HepG2 (cell line): ENCODE data around the gene CELF2. TPM values are rescaled to one million over a fixed set of nuclear protein-coding genes. Genes with fewer than 3 reads are reported as not detected.

Source experiments
- ATAC-seq: fragments of 200-7000 bp; cut with Tn5 transposase; 3 replicates; pipeline ENCODE4 v1.9.1; 2020; ENCODE audit warnings: mild to moderate bottlenecking, moderate library complexity
- BruUV-seq: library from RNA; stranded (reverse); fragments of 400-500 nt; replicated peaks from 2 replicates; lab custom pipeline; 2021; lab: Mats Ljungman, UMichigan
- CTCF ChIA-PET: fragments of 300-600 bp; formaldehyde crosslinking; extraction: SDS; loops from one replicate; lab custom pipeline; 2021; ENCODE audit warnings: low total read pairs, inconsistent platforms, low intra/inter-chr PET ratio; lab: Yijun Ruan, JAX
- POLR2A ChIA-PET: fragments of 350-600 bp; sonication (Branson Sonifier 250); formaldehyde crosslinking; loops from one replicate; lab custom pipeline; 2020; ENCODE audit warnings: antibody characterized with exemption, inconsistent platforms; lab: Yijun Ruan, JAX
- DNase-seq: peaks from one replicate; pipeline ENCODE4 v3.0.0-alpha.2; 2015; ENCODE audit warnings: low spot score
- FAIRE-seq: peaks from 3 replicates; lab custom pipeline; 2011; peaks lifted over from hg19 to GRCh38; lab: Jason Lieb, UNC
- H2AFZ ChIP-seq: one replicate; pipeline ENCODE4 v1.6.1; 2011; ENCODE audit warnings: low read length, inconsistent platforms
- H3K27ac ChIP-seq: fragments of 300-600 bp; 3 replicates; pipeline ENCODE4 v1.8.0; 2011; ENCODE audit warnings: mixed run types, mild to moderate bottlenecking, mixed read lengths, low read length, inconsistent platforms; ENCODE audit not compliant: insufficient read depth; ENCODE audit errors: extremely low read length
- H3K27me3 ChIP-seq, 2 experiments: fragments of 200-600 bp in 1 of 2; 2 replicates in 1 of 2; 3 replicates in 1 of 2; pipeline versions ENCODE4 v1.6.0 to v1.8.0; 2011; ENCODE audit warnings: low read length in 2 of 2, mild to moderate bottlenecking in 2 of 2, moderate library complexity in 2 of 2, inconsistent platforms in 1 of 2; ENCODE audit not compliant: insufficient read depth in 2 of 2, control insufficient read depth in 1 of 2
- H3K36me3 ChIP-seq, 2 experiments: fragments of 200-600 bp in 1 of 2; replicated peaks in 1 of 2; 2 replicates in 1 of 2; 3 replicates in 1 of 2; pipeline versions ENCODE4 v1.5.1 to v1.8.0; 2011; ENCODE audit warnings: low read length in 2 of 2, inconsistent platforms in 1 of 2; ENCODE audit not compliant: insufficient read depth in 2 of 2, control insufficient read depth in 1 of 2
- H3K4me1 ChIP-seq: 2 replicates; pipeline ENCODE4 v1.5.1; 2012; ENCODE audit warnings: low read length, inconsistent platforms; ENCODE audit not compliant: insufficient read depth
- H3K4me2 ChIP-seq: 2 replicates; pipeline ENCODE4 v1.6.0; 2011; ENCODE audit warnings: low read depth, low read length, inconsistent platforms
- H3K4me3 ChIP-seq, 3 experiments: fragments of 200-600 bp in 1 of 3; sonication (generic), shearing (Covaris generic) in 1 of 3; replicated peaks in 1 of 3; 2 replicates each; pipeline ENCODE4 v1.5.1; 2011 to 2016; ENCODE audit warnings: low read length in 3 of 3, inconsistent platforms in 2 of 3, low read depth in 2 of 3, mild to moderate bottlenecking in 2 of 3, control low read depth in 1 of 3, mixed read lengths in 1 of 3; ENCODE audit not compliant: insufficient read depth in 1 of 3
- H3K79me2 ChIP-seq: one replicate; pipeline ENCODE4 v1.6.1; 2011; ENCODE audit warnings: low read length, inconsistent platforms; ENCODE audit not compliant: insufficient read depth
- H3K9ac ChIP-seq: 2 replicates; pipeline ENCODE4 v1.6.0; 2011; ENCODE audit warnings: mild to moderate bottlenecking, low read depth, low read length, inconsistent platforms; ENCODE audit not compliant: insufficient read depth
- H3K9me3 ChIP-seq: 2 replicates; pipeline ENCODE4 v1.5.1; 2012; ENCODE audit warnings: mild to moderate bottlenecking, low read length
- H4K20me1 ChIP-seq: 2 replicates; pipeline ENCODE4 v1.6.0; 2011; ENCODE audit warnings: inconsistent platforms, mild to moderate bottlenecking, low read length, moderate library complexity; ENCODE audit not compliant: insufficient read depth
- FIP1L1 ChIP-seq: fragments of 200-400 bp; formaldehyde crosslinking; IDR thresholded peaks from 2 replicates; pipeline ENCODE4 v1.6.1; 2018; ENCODE audit warnings: low read depth, mild to moderate bottlenecking, low read length, moderate library complexity, borderline replicate concordance; ENCODE audit not compliant: insufficient read depth
- GABPA ChIP-seq, 2 experiments: IDR thresholded peaks; 2 replicates each; pipeline ENCODE4 v1.6.1; 2011 to 2016; ENCODE audit warnings: low read depth in 2 of 2, low read length in 1 of 2, missing biosample characterization in 1 of 2, missing genetic modification characterization in 1 of 2
- MEIS1 ChIP-seq: sonication (generic); formaldehyde crosslinking; IDR thresholded peaks from 2 replicates; pipeline ENCODE4 v1.9.0; 2021; ENCODE audit warnings: mild to moderate bottlenecking, missing genetic modification reagents, moderate library complexity, borderline replicate concordance
- MTA3 ChIP-seq: sonication (generic); formaldehyde crosslinking; IDR thresholded peaks from 2 replicates; pipeline ENCODE4 v1.4.0; 2020; ENCODE audit warnings: missing genetic modification reagents
- NCOA5 ChIP-seq: sonication (generic); formaldehyde crosslinking; IDR thresholded peaks from 2 replicates; pipeline ENCODE4 v1.4.0; 2020; ENCODE audit warnings: missing genetic modification reagents
- ZNF136 ChIP-seq: sonication (generic); formaldehyde crosslinking; IDR thresholded peaks from 2 replicates; pipeline ENCODE4 v1.8.1; 2022; ENCODE audit warnings: low read depth, mild to moderate bottlenecking, moderate library complexity, missing genetic modification reagents
- ZNF282 ChIP-seq: fragments of 450-650 bp; IDR thresholded peaks from 2 replicates; pipeline ENCODE4 v1.6.1; 2018; ENCODE audit not compliant: partially characterized antibody
- ZNF333 ChIP-seq: sonication (generic); formaldehyde crosslinking; IDR thresholded peaks from 2 replicates; pipeline ENCODE4 v1.4.0; 2020; ENCODE audit warnings: mild to moderate bottlenecking, missing genetic modification reagents, borderline replicate concordance
- ZNF337 ChIP-seq: sonication (generic); formaldehyde crosslinking; IDR thresholded peaks from 2 replicates; pipeline ENCODE4 v1.5.1; 2020; ENCODE audit warnings: missing genetic modification reagents, low read depth, mild to moderate bottlenecking, borderline replicate concordance
- ZNF562 ChIP-seq: sonication (generic); formaldehyde crosslinking; IDR thresholded peaks from 2 replicates; pipeline ENCODE4 v1.8.0; 2022; ENCODE audit warnings: missing genetic modification reagents, borderline replicate concordance
- ZNF766 ChIP-seq: sonication (generic); formaldehyde crosslinking; IDR thresholded peaks from 2 replicates; pipeline ENCODE4 v1.5.0; 2020; ENCODE audit warnings: missing genetic modification reagents, borderline replicate concordance
- ZSCAN20 ChIP-seq: sonication (generic); formaldehyde crosslinking; IDR thresholded peaks from 2 replicates; pipeline ENCODE4 v1.4.0; 2020; ENCODE audit warnings: missing genetic modification reagents, mild to moderate bottlenecking, borderline replicate concordance
- WGBS: methylation state at CpG from one replicate; pipeline ENCODE4 v1.1.6; 2017; ENCODE audit warnings: low lambda C conversion rate; 5-methylcytosine and 5-hydroxymethylcytosine counted together
- in situ Hi-C: cut with HindIII; loops from 2 replicates; pipeline ENCODE4 v1.10.0; 2017; ENCODE audit warnings: low pct_unique_long_range_greater_than_20kb; ENCODE audit not compliant: extremely low pct_ligation_motif_present
- intact Hi-C: fragments of 100-400 bp; cut with micrococcal nuclease; formaldehyde crosslinking; loops from one replicate; pipeline ENCODE4 v1.10.0; 2022; ENCODE audit not compliant: unreplicated experiment
- polyA plus RNA-seq, 8 experiments: library from polyadenylated mRNA; depleted of rRNA in 3 of 8; stranded (reverse) in 7 of 8; unstranded in 1 of 8; fragments of >200 nt; fragmentation: Illumina TruSeq in 4 of 8; extraction: Trizol in 4 of 8; gene quantifications; 2 replicates each; pipeline versions ENCODE4 v1.2.1 to v1.2.3, GENCODE V29; 2011 to 2016; ENCODE audit warnings: low read depth in 4 of 8, missing spikeins in 1 of 8, mixed read lengths in 1 of 8; ENCODE audit not compliant: insufficient read depth in 1 of 8
- total RNA-seq, 5 experiments: library from RNA; depleted of rRNA; stranded (reverse); fragments of >200 nt; fragmentation: Illumina TruSeq; extraction: Trizol; gene quantifications; 2 replicates each; pipeline ENCODE4 v1.2.3, GENCODE V29; 2016; ENCODE audit warnings: low read depth in 1 of 5
- TF ChIP-seq, protein P1 (sequence below): sonication (generic); formaldehyde crosslinking; IDR thresholded peaks from 2 replicates; pipeline ENCODE4 v1.4.0; 2020; ENCODE audit warnings: mild to moderate bottlenecking, missing genetic modification reagents, borderline replicate concordance
- TF ChIP-seq, protein P2 (sequence below): sonication (generic); formaldehyde crosslinking; IDR thresholded peaks from 2 replicates; pipeline ENCODE4 v1.8.0; 2022; ENCODE audit warnings: mild to moderate bottlenecking, missing genetic modification reagents; ENCODE audit not compliant: insufficient replicate concordance
- TF ChIP-seq, protein P3 (sequence below): sonication (generic); formaldehyde crosslinking; IDR thresholded peaks from 2 replicates; pipeline ENCODE4 v1.4.0; 2020; ENCODE audit warnings: missing genetic modification reagents
- TF ChIP-seq, protein P4 (sequence below): sonication (generic); formaldehyde crosslinking; IDR thresholded peaks from 2 replicates; pipeline ENCODE4 v1.8.1; 2022; ENCODE audit warnings: low read depth, mild to moderate bottlenecking, missing genetic modification reagents

The CELF2 gene
- total and polyA plus RNA-seq, 2 of the 13 experiments (the other 11 are each of a cell fraction or from before 2014, with no cell fraction given), result not detected

DNA sequence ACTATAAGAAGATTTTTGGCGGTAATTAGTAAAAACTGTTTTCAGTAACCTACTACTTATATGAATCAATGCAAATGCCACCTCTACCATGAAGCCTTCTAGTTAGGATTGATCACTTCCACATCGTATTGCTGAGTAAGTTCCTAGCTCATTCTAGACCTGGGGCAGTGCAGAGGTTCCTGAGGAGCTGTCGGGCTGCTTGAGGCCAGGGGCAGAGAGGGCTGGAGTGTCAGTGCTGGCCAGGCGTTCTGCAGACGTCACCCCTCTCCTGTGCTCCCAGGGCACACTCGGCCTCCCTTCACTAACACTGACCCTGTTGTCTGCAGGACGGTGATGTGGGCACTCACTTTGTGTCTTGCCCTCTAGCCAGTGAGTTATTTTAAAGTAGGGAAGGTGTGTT, 275.7 kb downstream of the CELF2 start:
- Histone ChIP-seq H2AFZ (no peak overlapping the region), H3K4me2 (no peak overlapping the region), H3K36me3 (no peaks in the 10 kb centered on the region), H4K20me1 (no peaks in the 10 kb centered on the region), H3K4me1 (no peaks in the 10 kb centered on the region), H3K27me3 (peaks cover 0 to 42% of the 10 kb centered on the region in 2 experiments; a peak in 3 of 5 replicates), H3K4me3 (no peak overlapping the region), H3K9me3 (no peaks in the 10 kb centered on the region), H3K9ac (no peak overlapping the region), H3K27ac (no peak overlapping the region), H3K79me2 (no peaks in the 10 kb centered on the region)
- in situ Hi-C loops, result no loop called here
- ATAC-seq, result no peak
- DNase-seq, result no peak
- WGBS, result 11% methylated on average over 6 of the region's 7 CpGs
- no TSS peak for BruUV-seq
- FAIRE-seq, result no peak
- intact Hi-C loops, result no loop called here
- ChIA-PET POLR2A (no interaction called here), CTCF (no interaction called here)
- TF ChIP-seq, protein P1, sequence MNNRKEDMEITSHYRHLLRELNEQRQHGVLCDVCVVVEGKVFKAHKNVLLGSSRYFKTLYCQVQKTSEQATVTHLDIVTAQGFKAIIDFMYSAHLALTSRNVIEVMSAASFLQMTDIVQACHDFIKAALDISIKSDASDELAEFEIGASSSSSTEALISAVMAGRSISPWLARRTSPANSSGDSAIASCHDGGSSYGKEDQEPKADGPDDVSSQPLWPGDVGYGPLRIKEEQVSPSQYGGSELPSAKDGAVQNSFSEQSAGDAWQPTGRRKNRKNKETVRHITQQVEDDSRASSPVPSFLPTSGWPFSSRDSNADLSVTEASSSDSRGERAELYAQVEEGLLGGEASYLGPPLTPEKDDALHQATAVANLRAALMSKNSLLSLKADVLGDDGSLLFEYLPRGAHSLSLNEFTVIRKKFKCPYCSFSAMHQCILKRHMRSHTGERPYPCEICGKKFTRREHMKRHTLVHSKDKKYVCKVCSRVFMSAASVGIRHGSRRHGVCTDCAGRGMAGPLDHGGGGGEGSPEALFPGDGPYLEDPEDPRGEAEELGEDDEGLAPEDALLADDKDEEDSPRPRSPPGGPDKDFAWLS (CRISPR knock-in tag), result no peak
- TF ChIP-seq ZNF136 (CRISPR knock-in tag) (no peak), FIP1L1 (no peak), ZNF337 (CRISPR knock-in tag) (no peak), ZSCAN20 (CRISPR knock-in tag) (no peak), ZNF282 (no peak), MTA3 (CRISPR knock-in tag) (no peak), ZNF562 (CRISPR knock-in tag) (no peak), ZNF333 (CRISPR knock-in tag) (no peak), MEIS1 (CRISPR knock-in tag) (no peak), GABPA (IDR thresholded peaks at IDR 0.05; ENCODE audit: low read depth, low read length) (no peak), GABPA (CRISPR knock-in tag; IDR thresholded peaks at IDR 0.05; ENCODE audit: low read depth) (no peak), NCOA5 (CRISPR knock-in tag) (no peak), ZNF766 (CRISPR knock-in tag) (no peak)
- TF ChIP-seq, protein P2, sequence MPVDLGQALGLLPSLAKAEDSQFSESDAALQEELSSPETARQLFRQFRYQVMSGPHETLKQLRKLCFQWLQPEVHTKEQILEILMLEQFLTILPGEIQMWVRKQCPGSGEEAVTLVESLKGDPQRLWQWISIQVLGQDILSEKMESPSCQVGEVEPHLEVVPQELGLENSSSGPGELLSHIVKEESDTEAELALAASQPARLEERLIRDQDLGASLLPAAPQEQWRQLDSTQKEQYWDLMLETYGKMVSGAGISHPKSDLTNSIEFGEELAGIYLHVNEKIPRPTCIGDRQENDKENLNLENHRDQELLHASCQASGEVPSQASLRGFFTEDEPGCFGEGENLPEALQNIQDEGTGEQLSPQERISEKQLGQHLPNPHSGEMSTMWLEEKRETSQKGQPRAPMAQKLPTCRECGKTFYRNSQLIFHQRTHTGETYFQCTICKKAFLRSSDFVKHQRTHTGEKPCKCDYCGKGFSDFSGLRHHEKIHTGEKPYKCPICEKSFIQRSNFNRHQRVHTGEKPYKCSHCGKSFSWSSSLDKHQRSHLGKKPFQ (CRISPR knock-in tag), result no peak
- TF ChIP-seq, protein P3, sequence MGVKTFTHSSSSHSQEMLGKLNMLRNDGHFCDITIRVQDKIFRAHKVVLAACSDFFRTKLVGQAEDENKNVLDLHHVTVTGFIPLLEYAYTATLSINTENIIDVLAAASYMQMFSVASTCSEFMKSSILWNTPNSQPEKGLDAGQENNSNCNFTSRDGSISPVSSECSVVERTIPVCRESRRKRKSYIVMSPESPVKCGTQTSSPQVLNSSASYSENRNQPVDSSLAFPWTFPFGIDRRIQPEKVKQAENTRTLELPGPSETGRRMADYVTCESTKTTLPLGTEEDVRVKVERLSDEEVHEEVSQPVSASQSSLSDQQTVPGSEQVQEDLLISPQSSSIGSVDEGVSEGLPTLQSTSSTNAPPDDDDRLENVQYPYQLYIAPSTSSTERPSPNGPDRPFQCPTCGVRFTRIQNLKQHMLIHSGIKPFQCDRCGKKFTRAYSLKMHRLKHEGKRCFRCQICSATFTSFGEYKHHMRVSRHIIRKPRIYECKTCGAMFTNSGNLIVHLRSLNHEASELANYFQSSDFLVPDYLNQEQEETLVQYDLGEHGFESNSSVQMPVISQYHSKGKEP, result no peak
- TF ChIP-seq, protein P4, sequence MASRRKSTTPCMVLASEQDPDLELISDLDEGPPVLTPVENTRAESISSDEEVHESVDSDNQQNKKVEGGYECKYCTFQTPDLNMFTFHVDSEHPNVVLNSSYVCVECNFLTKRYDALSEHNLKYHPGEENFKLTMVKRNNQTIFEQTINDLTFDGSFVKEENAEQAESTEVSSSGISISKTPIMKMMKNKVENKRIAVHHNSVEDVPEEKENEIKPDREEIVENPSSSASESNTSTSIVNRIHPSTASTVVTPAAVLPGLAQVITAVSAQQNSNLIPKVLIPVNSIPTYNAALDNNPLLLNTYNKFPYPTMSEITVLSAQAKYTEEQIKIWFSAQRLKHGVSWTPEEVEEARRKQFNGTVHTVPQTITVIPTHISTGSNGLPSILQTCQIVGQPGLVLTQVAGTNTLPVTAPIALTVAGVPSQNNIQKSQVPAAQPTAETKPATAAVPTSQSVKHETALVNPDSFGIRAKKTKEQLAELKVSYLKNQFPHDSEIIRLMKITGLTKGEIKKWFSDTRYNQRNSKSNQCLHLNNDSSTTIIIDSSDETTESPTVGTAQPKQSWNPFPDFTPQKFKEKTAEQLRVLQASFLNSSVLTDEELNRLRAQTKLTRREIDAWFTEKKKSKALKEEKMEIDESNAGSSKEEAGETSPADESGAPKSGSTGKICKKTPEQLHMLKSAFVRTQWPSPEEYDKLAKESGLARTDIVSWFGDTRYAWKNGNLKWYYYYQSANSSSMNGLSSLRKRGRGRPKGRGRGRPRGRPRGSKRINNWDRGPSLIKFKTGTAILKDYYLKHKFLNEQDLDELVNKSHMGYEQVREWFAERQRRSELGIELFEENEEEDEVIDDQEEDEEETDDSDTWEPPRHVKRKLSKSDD (CRISPR knock-in tag), result no peak
